Natural killer cell treated with Interleukin-12 subunit alpha and Interleukin-12 subunit beta and Interleukin-15 and Interleukin-18, amount 100 ng/mL, for 72 hours (primary cell): ENCODE measurements around the gene PLXNB2. TPM values are rescaled to one million over a fixed set of nuclear protein-coding genes. Genes with fewer than 3 reads are reported as not detected.

ENCODE experiments used
- ATAC-seq, 2 donors: fragments of 150-1000 bp; cut with Tn5 transposase in 1 of 2; sonication (Bioruptor Pico), chemical (Tn5 transposase) in 1 of 2; 2 replicates each; pipeline ENCODE4 v1.10.0; 2021
- DNase-seq: peaks from one replicate; pipeline ENCODE4 v3.0.0; 2022; ENCODE audit warnings: low spot score
- H3K27ac Mint-ChIP-seq, 2 donors: 1 replicate in 1 of 2; 2 replicates in 1 of 2; pipeline ENCODE4 v1.8.0; 2022; ENCODE audit warnings: mixed read lengths in 2 of 2, mild to moderate bottlenecking in 1 of 2, moderate library complexity in 1 of 2
- H3K27me3 Mint-ChIP-seq, 2 donors: 1 replicate in 1 of 2; 2 replicates in 1 of 2; pipeline ENCODE4 v1.8.0; 2022; ENCODE audit warnings: mixed read lengths in 2 of 2
- H3K36me3 Mint-ChIP-seq: one replicate; pipeline ENCODE4 v1.8.0; 2022; ENCODE audit warnings: mixed read lengths
- H3K4me1 Mint-ChIP-seq, 2 donors: 1 replicate in 1 of 2; 2 replicates in 1 of 2; pipeline ENCODE4 v1.8.0; 2022; ENCODE audit warnings: low read depth in 2 of 2, mixed read lengths in 2 of 2, mild to moderate bottlenecking in 1 of 2
- H3K4me3 Mint-ChIP-seq: one replicate; pipeline ENCODE4 v1.8.0; 2022; ENCODE audit warnings: mixed read lengths
- H3K9me3 Mint-ChIP-seq: 2 replicates; pipeline ENCODE4 v1.8.0; 2022; ENCODE audit warnings: mixed read lengths
- total RNA-seq, 2 donors: library from RNA; stranded (reverse); gene quantifications; one replicate each; pipeline ENCODE4 v1.2.3, GENCODE V29; 2022

PLXNB2 gene
- total RNA-seq, 2 donors from 2014 or later, result 4.4 to 5.5 TPM

DNA sequence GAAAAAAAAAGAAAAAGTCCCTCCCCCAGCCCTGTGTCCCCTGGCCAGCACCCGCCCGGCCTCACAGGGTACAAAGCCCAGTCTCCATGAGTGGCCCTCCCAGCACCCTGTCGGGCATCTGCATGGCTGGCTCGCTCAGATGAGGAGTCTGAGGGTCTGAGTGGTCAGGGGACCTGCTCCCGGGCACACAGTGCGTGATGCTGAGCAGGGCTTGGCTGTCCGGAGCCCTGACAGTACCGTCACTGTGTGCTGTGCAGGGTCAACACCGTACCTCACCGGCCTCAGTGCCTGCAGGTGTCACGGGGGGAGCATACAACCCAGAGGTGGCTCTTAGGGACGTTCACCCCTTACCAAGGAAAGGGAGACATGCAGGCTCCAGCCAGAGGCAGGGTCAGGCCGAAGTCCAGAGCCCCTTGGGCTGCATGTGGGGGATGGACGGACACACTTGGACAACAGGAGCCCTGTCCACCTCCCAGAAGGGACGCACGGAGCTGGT is 3.6 kb upstream of the PLXNB2 start:
- DNase-seq (no peak), ATAC-seq (no peak)
- H3K4me1 Mint-ChIP-seq, result peaks cover 7 to 15% of the 10 kb centered on the region in 2 donors
- peaks cover 0 to 6% of the 10 kb centered on the region in 2 donors for H3K27me3 Mint-ChIP-seq
- H3K36me3 Mint-ChIP-seq, result no peaks in the 10 kb centered on the region
- H3K4me3 Mint-ChIP-seq, result no peak overlapping the region
- H3K9me3 Mint-ChIP-seq, result no peaks in the 10 kb centered on the region
- H3K27ac Mint-ChIP-seq, result no peak overlapping the region

DNA sequence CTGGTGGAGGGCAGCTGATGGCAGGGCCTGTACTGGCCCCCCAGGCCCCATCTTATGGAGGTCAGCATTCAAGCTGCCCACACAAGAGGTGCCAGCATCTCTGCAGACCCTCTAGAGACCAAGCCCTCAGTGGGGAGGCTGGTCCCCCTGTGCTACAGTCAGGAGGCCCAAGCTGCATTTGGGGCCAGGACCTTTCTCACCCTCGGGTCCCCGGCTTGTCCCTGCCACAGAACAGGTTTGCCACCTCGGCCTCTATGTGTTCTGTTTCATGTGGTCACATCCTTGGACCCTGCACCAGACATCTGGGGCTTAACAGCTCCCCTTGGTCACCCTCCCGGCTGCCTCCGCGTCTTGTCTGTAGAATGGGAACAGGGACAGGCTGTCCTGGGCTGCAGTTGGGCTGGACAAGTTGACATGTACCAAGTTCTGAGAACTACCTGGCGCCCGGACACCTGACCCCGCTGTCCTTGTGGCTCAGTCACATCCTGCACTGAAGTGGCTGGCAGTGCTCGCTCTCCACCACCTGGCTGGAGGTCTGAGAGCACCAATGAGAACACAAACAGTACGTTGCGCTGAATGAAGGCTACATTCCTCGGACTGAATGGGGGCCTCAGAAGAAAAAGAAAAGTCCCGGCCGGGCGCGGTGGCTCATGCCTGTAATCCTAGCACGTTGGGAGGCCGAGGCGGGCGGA is 2.7 kb upstream of the PLXNB2 start:
- no peak for ATAC-seq
- H3K27ac Mint-ChIP-seq, result no peak overlapping the region

DNA sequence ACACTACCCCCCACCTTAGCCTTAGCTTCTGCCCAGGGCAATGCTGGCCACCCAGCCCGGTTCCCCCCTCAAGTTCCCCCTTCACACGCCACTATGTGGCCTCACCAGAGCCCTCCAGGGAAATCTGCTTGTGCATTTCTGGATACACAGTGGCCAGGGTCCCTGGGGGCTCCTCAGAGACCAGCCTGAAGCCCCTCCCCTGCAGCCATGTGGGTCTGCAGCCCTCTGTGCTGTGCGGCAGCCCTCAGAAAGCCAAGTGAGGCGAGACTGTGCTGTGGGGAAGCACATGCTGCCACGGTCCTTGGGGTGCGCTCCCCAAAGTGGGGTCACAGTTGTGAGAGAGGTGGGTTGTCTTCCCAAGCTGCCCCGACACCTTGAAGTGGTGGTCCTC is 2.1 kb upstream of the PLXNB2 start:
- Mint-ChIP-seq H3K4me1 (peaks cover 6 to 9% of the 10 kb centered on the region in 2 donors), H3K27ac (no peak overlapping the region)

More for the DNA sequence above, 2.7 kb upstream of the PLXNB2 start:
- Mint-ChIP-seq H3K4me1 (peaks cover 7 to 12% of the 10 kb centered on the region in 2 donors), H3K36me3 (no peaks in the 10 kb centered on the region), H3K9me3 (no peaks in the 10 kb centered on the region), H3K27me3 (peaks cover 0 to 8% of the 10 kb centered on the region in 2 donors), H3K4me3 (no peak overlapping the region)
- no peak for DNase-seq

DNA sequence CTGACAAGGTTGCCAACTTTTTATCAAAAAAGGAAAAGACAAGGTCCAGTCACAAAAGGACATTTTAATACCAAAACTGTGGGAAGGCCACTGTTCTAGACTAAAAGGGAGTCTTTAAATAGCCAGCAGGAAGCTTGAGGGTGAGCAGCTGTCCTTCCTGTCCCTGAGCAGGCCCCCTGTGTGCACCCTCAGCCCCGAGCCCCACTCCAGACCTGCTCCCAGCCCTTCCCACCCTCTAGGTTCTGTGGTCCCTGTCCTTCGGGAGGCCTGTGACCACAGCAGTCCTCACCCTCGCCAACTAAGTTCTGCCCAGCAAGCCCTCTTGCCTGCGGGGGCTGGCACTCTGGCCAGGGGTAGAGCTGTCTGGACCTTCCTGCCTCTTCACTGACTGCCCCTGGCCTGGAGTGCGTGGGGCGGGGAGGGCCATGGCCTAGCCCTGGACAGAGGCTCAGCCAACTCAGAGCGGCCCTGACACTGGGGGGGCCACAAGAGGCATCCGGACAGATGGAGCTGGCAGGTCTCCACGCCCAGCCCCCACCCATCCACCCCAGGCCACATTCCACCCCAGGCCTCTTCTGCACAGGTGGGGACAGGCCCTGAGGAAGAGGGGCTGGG is 1.6 kb upstream of the PLXNB2 start:
- peaks cover 0 to 11% of the 10 kb centered on the region in 2 donors for H3K27me3 Mint-ChIP-seq
- DNase-seq (no peak), ATAC-seq (no peak)
- H3K9me3 Mint-ChIP-seq, result no peaks in the 10 kb centered on the region
- peaks cover 1 to 4% of the 10 kb centered on the region in 2 donors for H3K4me1 Mint-ChIP-seq
- H3K4me3 Mint-ChIP-seq, result peak overlapping the region; percentile 37
- H3K36me3 Mint-ChIP-seq, result no peaks in the 10 kb centered on the region
- H3K27ac Mint-ChIP-seq, result no peak overlapping the region

More for the DNA sequence above, 2.1 kb upstream of the PLXNB2 start:
- H3K4me3 Mint-ChIP-seq, result no peak overlapping the region
- H3K27me3 Mint-ChIP-seq, result peaks cover 0 to 8% of the 10 kb centered on the region in 2 donors
- H3K36me3 Mint-ChIP-seq, result no peaks in the 10 kb centered on the region
- DNase-seq, result no peak
- no peak for ATAC-seq
- no peaks in the 10 kb centered on the region for H3K9me3 Mint-ChIP-seq

DNA sequence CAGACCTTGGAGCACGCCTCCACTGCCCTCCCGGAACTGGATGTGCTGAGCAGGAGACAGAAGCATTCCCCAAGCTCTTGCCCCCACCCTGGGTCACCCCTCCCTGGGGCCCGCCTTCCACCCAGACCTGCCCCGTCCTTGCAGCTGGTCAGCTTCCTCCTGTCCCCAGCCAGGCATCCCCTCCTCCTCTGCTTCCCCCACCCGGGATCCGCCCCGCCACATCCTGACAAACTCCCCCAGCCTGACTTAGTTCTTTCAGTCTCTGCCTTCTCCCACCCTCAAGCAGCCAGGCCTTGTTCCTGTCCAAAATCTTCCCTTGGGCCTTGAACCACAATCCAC is 1.1 kb upstream of the PLXNB2 start:
- ATAC-seq (no peak), DNase-seq (no peak)
- H3K9me3 Mint-ChIP-seq, result no peaks in the 10 kb centered on the region
- no peak overlapping the region for H3K27ac Mint-ChIP-seq
- H3K4me1 Mint-ChIP-seq, result peaks cover 0 to 4% of the 10 kb centered on the region in 2 donors
- no peaks in the 10 kb centered on the region for H3K36me3 Mint-ChIP-seq
- H3K27me3 Mint-ChIP-seq, result peaks cover 0 to 11% of the 10 kb centered on the region in 2 donors
- H3K4me3 Mint-ChIP-seq, result peak overlapping the region; percentile 37

DNA sequence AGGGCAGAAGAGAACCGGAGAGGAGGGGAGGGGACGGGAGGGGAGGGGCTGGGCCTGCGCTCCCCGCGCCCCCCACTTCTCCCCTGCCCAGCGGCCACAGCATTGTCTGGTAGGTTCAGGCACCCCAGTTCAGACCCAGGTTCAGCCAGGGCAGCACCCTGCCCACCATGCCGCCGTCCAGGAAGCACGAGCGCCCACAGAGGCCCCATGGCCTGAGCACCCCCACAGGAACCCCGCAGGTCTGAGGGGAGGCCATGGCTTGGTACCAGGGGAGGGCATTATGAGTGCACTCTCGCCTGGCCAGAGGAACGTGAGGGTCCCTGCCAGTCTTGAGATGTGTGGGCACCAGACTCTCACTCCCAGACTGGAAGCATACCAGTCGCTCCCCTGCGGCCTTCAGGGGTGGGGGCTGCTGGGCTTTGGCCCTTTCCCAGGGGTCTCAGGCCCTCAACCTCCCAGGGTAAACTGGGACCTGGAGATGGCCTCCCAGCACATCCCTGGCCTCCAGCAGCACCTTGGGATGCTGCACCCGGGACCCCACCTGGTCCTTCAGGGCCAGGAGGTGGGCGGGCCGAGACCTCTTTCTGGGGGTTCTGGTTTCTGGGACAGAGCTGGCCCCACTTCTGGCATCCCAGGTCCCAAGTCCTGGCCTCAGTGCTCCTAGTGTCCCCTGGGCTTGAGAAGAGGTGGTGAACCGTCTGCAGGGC is 597 bp upstream of the PLXNB2 start:
- H3K9me3 Mint-ChIP-seq, result no peaks in the 10 kb centered on the region
- no peaks in the 10 kb centered on the region for H3K36me3 Mint-ChIP-seq
- no peak overlapping the region for H3K4me3 Mint-ChIP-seq
- no peak overlapping the region for H3K27ac Mint-ChIP-seq
- ATAC-seq, result no peak
- peaks cover 0 to 11% of the 10 kb centered on the region in 2 donors for H3K27me3 Mint-ChIP-seq
- H3K4me1 Mint-ChIP-seq, result peaks cover 0 to 4% of the 10 kb centered on the region in 2 donors
- DNase-seq, result no peak

DNA sequence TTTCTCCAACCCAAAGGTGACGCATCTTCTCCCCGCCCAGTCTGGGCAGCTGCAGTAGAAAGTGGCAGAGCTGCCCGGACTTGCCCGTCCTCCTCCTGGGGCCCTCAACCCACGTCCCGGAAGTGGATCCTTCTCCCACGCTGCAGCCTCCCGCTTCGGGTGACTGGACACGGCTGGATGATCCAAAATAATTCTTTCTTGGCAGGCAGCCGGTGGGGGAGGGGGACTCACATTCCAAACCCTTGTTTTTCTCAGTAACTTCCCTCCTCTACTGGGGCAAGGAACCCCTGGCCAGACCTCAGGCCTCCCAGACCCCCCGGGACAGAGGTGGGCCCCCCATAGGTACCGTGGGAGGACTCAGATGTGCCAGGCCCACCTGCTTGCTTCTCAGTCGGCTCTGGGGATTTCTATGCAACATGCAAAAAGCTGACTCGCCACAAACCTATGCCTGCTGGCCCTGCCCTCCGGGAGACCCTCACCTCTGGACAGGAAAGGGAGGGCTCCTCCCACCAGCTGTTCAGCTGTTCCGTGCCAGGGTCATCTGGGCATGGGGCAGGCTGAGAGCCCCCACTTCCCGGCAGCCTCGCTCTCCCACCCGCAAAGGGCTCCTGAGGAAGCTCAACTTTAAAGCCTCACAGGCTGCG is 1.4 kb downstream of the PLXNB2 start:
- Mint-ChIP-seq H3K9me3 (no peaks in the 10 kb centered on the region), H3K36me3 (no peaks in the 10 kb centered on the region), H3K27me3 (peaks cover 0 to 12% of the 10 kb centered on the region in 2 donors), H3K4me3 (no peak overlapping the region), H3K27ac (no peak overlapping the region), H3K4me1 (peaks cover 0 to 4% of the 10 kb centered on the region in 2 donors)
- DNase-seq (no peak), ATAC-seq (no peak)

DNA sequence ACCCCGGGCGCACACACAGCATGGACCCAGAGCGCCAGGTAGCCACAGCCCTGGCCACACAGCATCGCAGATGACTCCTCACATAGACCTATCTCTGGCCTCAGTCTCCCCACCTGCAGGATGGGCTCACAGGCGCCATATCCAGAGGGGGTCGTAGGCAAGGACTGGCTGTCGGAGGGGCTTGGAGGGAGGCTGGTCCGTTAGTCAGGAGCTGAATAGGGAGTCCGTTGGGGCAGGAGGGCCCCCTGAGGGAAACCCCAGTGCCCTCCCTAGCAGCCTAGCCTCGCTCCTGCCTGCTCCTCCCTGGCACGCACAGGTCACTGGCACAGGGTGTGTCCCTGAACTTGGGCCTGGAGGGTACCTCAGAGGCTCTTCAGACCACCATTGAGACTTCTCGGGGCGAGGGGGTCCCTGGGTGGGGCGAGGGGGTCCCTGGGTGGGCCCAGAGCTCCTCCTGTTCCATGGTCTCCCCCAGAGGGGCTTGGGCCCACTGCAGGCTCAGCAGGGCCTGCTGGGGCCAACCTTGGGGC is 2.0 kb downstream of the PLXNB2 start:
- no peaks in the 10 kb centered on the region for H3K36me3 Mint-ChIP-seq

DNA sequence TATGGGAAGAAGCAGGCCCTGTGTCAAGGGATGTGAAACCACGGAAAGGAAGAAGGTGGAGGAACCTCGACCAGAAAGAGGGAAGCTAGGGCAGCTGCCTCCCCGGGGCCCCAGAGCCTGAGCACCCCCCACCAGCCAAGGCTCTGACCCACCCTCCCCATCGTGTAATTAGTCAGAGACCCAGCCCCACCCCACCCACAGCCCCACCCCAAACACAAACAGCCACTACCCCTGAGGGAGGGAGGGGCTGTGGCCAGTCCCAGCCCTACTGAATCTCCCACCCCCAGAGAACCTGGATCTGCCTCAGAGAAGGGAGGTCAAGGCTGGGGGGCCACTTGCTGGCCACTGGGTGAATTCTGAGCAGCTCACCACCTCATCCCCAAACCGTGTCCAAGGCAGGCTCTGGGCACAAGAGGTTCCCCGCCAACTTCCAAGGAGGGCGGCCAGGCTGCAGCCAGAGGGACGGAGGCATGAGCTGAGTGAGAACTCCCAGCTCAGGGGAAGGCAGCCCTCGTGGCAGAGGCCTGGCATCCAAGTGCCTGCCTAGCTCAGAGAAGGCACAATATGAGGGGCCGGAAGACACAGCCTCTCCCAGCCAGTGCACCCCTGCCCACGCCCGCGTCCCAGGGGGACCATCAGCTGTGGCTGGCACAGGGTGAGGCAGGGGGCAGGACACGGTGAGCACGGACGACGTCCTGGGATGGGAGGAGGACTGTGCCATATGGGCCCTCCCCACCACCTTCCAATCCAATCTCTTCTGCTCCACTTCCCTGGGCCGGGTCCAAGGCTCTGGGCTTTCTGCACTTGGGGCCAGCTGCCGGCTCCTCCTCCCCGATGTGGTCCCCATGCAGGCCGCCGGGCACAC is 2.7 kb downstream of the PLXNB2 start:
- ATAC-seq (no peak), DNase-seq (no peak)
- Mint-ChIP-seq H3K27me3 (peaks cover 0 to 15% of the 10 kb centered on the region in 2 donors), H3K27ac (no peak overlapping the region), H3K4me3 (no peak overlapping the region), H3K36me3 (no peaks in the 10 kb centered on the region), H3K4me1 (peaks cover 0 to 4% of the 10 kb centered on the region in 2 donors), H3K9me3 (no peaks in the 10 kb centered on the region)

More for the DNA sequence above, 2.0 kb downstream of the PLXNB2 start:
- no peak overlapping the region for H3K4me3 Mint-ChIP-seq
- H3K9me3 Mint-ChIP-seq, result no peaks in the 10 kb centered on the region
- DNase-seq (no peak), ATAC-seq (no peak)
- no peak overlapping the region for H3K27ac Mint-ChIP-seq
- H3K27me3 Mint-ChIP-seq, result peaks cover 0 to 15% of the 10 kb centered on the region in 2 donors
- H3K4me1 Mint-ChIP-seq, result peaks cover 0 to 4% of the 10 kb centered on the region in 2 donors

DNA sequence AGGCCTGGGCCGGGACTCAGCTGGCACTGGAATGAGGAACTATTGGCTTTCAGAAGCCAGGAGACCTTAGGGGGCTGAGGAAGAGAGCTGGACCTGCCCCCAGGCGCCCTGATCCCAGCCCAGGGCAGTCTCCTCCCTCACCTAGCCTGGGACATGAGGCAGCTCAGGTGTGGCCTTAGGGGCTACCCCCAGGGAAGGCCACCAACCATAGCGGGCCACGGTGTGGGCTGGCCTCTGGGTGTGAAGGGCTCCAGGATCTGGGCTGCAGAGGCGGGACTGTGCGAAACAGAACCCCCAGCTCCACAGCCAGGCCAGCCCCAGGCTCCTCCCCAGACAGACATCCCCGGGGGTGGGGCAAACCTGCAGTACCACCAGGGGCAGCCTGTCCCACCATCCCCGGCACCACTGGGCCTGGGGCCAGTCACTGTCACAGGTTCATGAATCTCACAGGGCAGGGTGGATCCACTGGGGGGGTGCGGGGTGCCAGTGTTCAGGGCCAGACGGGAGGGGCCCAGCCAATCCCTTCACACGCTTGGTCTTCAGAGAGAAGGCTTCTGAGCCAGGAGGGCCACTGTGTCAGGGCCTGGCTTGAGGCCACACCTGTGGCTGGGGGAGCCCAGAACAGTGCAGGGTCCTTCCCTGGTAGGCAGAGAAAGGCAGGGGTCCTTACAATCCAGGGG is 3.5 kb downstream of the PLXNB2 start:
- peak in 1 of 2 donors; percentile 1 for ATAC-seq
- Mint-ChIP-seq H3K4me3 (no peak overlapping the region), H3K9me3 (no peaks in the 10 kb centered on the region), H3K27ac (no peak overlapping the region), H3K4me1 (peaks cover 0 to 4% of the 10 kb centered on the region in 2 donors), H3K36me3 (no peaks in the 10 kb centered on the region), H3K27me3 (peaks cover 0 to 15% of the 10 kb centered on the region in 2 donors)
- DNase-seq, result no peak

DNA sequence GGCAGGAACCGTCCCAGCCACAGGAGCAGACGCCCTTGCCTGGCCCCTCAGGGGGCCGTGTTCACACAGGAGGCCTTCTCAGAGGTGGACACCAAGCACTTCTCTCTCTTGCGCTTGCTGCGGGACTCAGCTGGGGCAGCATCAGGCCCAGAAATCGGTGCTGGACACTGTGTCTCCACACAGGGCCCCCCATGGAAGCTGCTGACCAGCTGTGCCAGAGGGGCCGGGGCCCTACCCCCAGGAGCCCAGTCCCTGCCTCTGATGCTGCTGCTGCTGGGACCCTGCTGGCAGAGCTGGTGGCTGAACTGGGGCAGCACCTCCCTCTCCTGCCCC is 4.0 kb downstream of the PLXNB2 start:
- no peaks in the 10 kb centered on the region for H3K9me3 Mint-ChIP-seq
- peaks cover 0 to 4% of the 10 kb centered on the region in 2 donors for H3K4me1 Mint-ChIP-seq
- no peak overlapping the region for H3K4me3 Mint-ChIP-seq
- H3K36me3 Mint-ChIP-seq, result no peaks in the 10 kb centered on the region
- no peak overlapping the region for H3K27ac Mint-ChIP-seq
- ATAC-seq, result no peak
- no peak for DNase-seq
- H3K27me3 Mint-ChIP-seq, result peaks cover 0 to 13% of the 10 kb centered on the region in 2 donors

DNA sequence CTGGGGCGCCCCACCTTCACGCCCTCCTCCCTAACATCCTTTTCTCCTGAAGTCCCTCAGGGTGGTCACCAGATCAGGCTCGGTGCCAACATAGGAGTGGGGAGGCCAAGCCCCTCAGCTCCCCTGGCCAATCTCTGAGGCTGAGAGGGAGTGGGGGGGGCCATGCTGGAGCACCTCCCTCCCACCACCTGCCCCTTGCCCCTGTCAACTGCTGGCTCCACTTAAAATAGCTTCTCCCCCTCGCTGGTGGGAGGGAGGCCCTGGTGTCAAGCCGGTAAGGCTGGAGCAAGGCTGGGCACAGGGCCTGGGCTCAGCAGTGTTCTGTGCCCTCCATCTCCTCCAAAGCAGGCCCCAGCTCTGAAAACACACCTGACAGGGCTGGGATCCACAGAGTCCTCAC is 4.9 kb downstream of the PLXNB2 start:
- H3K4me1 Mint-ChIP-seq, result peaks cover 0 to 4% of the 10 kb centered on the region in 2 donors
- peaks cover 0 to 13% of the 10 kb centered on the region in 2 donors for H3K27me3 Mint-ChIP-seq
- no peak overlapping the region for H3K4me3 Mint-ChIP-seq

More for the DNA sequence above, 4.9 kb downstream of the PLXNB2 start:
- no peak overlapping the region for H3K27ac Mint-ChIP-seq
- H3K36me3 Mint-ChIP-seq, result no peaks in the 10 kb centered on the region
- no peak for DNase-seq
- ATAC-seq, result no peak
- no peaks in the 10 kb centered on the region for H3K9me3 Mint-ChIP-seq
